Activated CD8-positive, alpha-beta memory T cell treated with anti-CD3 and anti-CD28 coated beads, Interleukin-2, amount 50 U/mL, for 1 hour (primary cell): ENCODE measurements around the gene FAM76B.

Source experiments
- DNase-seq: peaks from one replicate; pipeline ENCODE4 v3.0.0-alpha.2; 2020; ENCODE audit errors: extremely low read depth

The FAM76B gene

DNA sequence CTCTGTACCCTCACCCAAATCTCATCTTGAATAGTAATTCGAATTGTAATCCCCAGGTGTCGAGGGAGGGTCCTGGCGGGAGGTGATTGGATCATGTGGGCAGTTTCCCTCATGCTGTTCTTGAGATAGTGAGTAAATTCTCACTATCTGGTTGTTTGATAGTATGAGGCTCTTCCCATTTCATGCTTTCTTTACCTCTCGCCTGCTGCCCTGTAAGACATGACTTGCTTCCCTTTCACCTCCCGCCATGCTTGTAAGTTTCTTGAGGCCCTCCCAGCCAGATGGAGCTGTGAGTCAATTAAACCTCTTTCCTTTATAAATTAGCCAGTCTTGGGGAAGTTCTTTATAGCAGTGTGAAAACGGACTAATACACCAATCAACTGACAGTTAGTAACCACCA lies 60.1 kb downstream of the FAM76B start:
- DNase-seq: no peak

DNA sequence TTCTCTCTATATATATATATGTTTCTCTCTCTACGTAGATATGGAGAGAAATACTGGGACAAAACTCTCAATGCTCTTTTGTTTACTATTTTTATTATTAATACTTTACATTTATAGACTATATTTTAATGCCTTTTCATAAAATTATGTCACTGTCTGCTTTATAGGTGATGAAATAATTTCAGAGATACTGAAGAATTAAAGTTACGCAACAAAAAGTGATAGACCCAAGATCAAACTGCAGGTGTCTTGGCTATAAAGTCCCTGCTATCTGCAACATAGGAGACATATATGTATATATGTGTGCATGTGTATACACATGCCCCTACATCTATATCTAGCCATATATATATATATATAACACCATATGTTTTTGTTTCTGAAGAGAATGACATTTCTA lies 60.8 kb downstream of the FAM76B start:
- no peak for DNase-seq

DNA sequence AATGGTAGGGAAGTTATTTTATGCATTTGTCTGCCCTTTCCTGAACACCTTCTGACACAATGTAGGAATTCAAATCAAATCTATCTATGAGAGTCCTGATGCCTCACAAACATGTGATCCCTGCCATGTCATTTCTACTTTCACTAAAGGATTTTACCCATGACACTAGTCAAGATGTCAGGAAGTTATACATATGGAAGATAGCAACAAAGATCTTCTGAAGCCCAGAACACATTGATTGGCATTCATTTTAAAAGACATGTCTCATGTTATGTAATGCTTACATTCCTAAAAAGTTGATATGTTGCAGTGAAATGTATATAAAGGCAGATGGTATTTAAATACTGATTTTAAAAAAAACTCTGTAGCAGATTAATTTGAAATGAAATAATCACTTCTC lies 61.5 kb downstream of the FAM76B start:
- no peak for DNase-seq

- no peak for DNase-seq
Observed at GRCh38 chr11:95727620-95728019, 62.0 kb downstream of the FAM76B start.

- no peak for DNase-seq
Observed at GRCh38 chr11:95727111-95727510, 62.5 kb downstream of the FAM76B start.

GRCh38 chr11:95725196-95725595 lies 64.4 kb downstream of the FAM76B start:
- no peak for DNase-seq

GRCh38 chr11:95723361-95723942 lies 66.1 kb downstream of the FAM76B start:
- no peak for DNase-seq

- no peak for DNase-seq
Observed at GRCh38 chr11:95720195-95720594, 69.4 kb downstream of the FAM76B start.
